Sigmoid colon (tissue), 7 donors: ENCODE measurements around the gene PRKN. TPM values are rescaled to one million over a fixed set of nuclear protein-coding genes. Genes with fewer than 3 reads are reported as not detected.

ENCODE experiments used
- DNase-seq: peaks from one replicate; pipeline ENCODE4 v3.0.0-alpha.2; 2019
- H3K27ac ChIP-seq, 4 donors: fragments of 200-600 bp; sonication (generic); one replicate each; pipeline ENCODE4 v1.5.1; 2016 to 2019; ENCODE audit warnings: mild to moderate bottlenecking in 1 of 4
- H3K27me3 ChIP-seq, 3 donors: fragments of 200-600 bp; sonication (generic); one replicate each; pipeline ENCODE4 v1.5.1; 2019; ENCODE audit warnings: mild to moderate bottlenecking in 1 of 3
- H3K36me3 ChIP-seq, 4 donors: fragments of 200-600 bp; sonication (generic); one replicate each; pipeline ENCODE4 v1.5.1; 2016 to 2019
- H3K4me1 ChIP-seq, 4 donors: fragments of 200-600 bp; sonication (generic); one replicate each; pipeline ENCODE4 v1.5.1; 2017 to 2019
- H3K4me3 ChIP-seq, 4 donors: fragments of 200-600 bp; sonication (generic); one replicate each; pipeline ENCODE4 v1.5.1; 2017 to 2019; ENCODE audit warnings: mild to moderate bottlenecking in 2 of 4, moderate library complexity in 1 of 4
- H3K9me3 ChIP-seq, 4 donors: fragments of 200-600 bp in 3 of 4; sonication (generic) in 3 of 4; one replicate each; pipeline versions ENCODE4 v1.5.1 to v1.6.1; 2013 to 2019
- CTCF ChIP-seq, 4 experiments: fragments of 450-650 bp in 3 of 4; fragments of 200-600 bp in 1 of 4; IDR thresholded peaks; one replicate each; pipeline ENCODE4 v1.5.1; 2016 to 2019; ENCODE audit warnings: antibody characterized with exemption in 4 of 4, mild to moderate bottlenecking in 3 of 4, moderate library complexity in 2 of 4
- EP300 ChIP-seq, 4 donors: sonication (generic); formaldehyde crosslinking; IDR thresholded peaks; one replicate each; pipeline ENCODE4 v1.6.1; 2017; ENCODE audit warnings: antibody characterized with exemption in 4 of 4
- POLR2A ChIP-seq, 2 donors: fragments of 450-650 bp; IDR thresholded peaks; one replicate each; pipeline ENCODE4 v1.6.1; 2016; ENCODE audit warnings: antibody characterized with exemption in 2 of 2, mild to moderate bottlenecking in 2 of 2, moderate library complexity in 2 of 2
- POLR2AphosphoS5 ChIP-seq, 4 donors: sonication (generic); formaldehyde crosslinking; IDR thresholded peaks; one replicate each; pipeline ENCODE4 v1.6.1; 2017; ENCODE audit warnings: antibody characterized with exemption in 4 of 4
- WGBS, 2 donors: extraction: QIAGEN DNeasy Blood & Tissue Kit; methylation state at CpG; one replicate each; pipeline ENCODE4 v1.1.7; 2013; 5-methylcytosine and 5-hydroxymethylcytosine counted together
- intact Hi-C: fragments of 100-400 bp; cut with DNase I; formaldehyde crosslinking; loops from one replicate; pipeline ENCODE4 v1.15.1; 2023
- polyA plus RNA-seq, 3 donors: library from polyadenylated mRNA; stranded (reverse); fragments of 200-250 nt; gene quantifications; one replicate each; pipeline ENCODE4 v1.2.3, GENCODE V29; 2013
- total RNA-seq, 4 donors: library from RNA; depleted of rRNA; stranded (reverse); fragments of >200 nt; gene quantifications; one replicate each; pipeline ENCODE4 v1.1.0, GENCODE V29; 2016
- donor health status: healthy with polysubstance abuse.
- donor health status: Bipolar disorder and iron deficiency.
- donor health status: healthy.

PRKN gene
- total and polyA plus RNA-seq, 7 donors: 0.38 to 173 (median 9.7) TPM

GRCh38 chr6:161482517-161482858 is 1245.1 kb downstream of the PRKN start:
- no peaks in the 10 kb centered on the region for H3K4me1 ChIP-seq
- no peaks in the 10 kb centered on the region for H3K9me3 ChIP-seq
- no peaks in the 10 kb centered on the region for H3K27me3 ChIP-seq
- no peak overlapping the region for H3K4me3 ChIP-seq
- H3K36me3 ChIP-seq: no peaks in the 10 kb centered on the region
- TF ChIP-seq EP300 (IDR thresholded peaks at IDR 0.05) (no peak), CTCF (IDR thresholded peaks at IDR 0.05) (no peak), POLR2AphosphoS5 (IDR thresholded peaks at IDR 0.05) (peak in 1 of 4 donors; percentile 11), POLR2A (IDR thresholded peaks at IDR 0.05) (no peak)
- WGBS, 2 donors: 48 to 56% methylated on average over 3 of the region's 3 CpGs
- peak overlapping the region in 1 of 4 donors; percentile 4 for H3K27ac ChIP-seq
- DNase-seq: no peak
- intact Hi-C loops: no loop called here

- no peak for DNase-seq
- no peaks in the 10 kb centered on the region for H3K27me3 ChIP-seq
- intact Hi-C loops: no loop called here
- H3K27ac ChIP-seq: peak overlapping the region in 2 of 4 donors; percentile 4 to 30
- H3K4me3 ChIP-seq: no peak overlapping the region
- no peaks in the 10 kb centered on the region for H3K9me3 ChIP-seq
- TF ChIP-seq EP300 (IDR thresholded peaks at IDR 0.05): no peak
- TF ChIP-seq CTCF (IDR thresholded peaks at IDR 0.05): no peak
- no peak for TF ChIP-seq POLR2A (IDR thresholded peaks at IDR 0.05)
- no peak for TF ChIP-seq POLR2AphosphoS5 (IDR thresholded peaks at IDR 0.05)
- WGBS, 2 donors: 80 to 85% methylated on average over 3 of the region's 3 CpGs
- no peaks in the 10 kb centered on the region for H3K36me3 ChIP-seq
- H3K4me1 ChIP-seq: no peaks in the 10 kb centered on the region
Observed at GRCh38 chr6:161481786-161482516, 1245.6 kb downstream of the PRKN start.

- Histone ChIP-seq H3K4me1 (no peaks in the 10 kb centered on the region), H3K27me3 (no peaks in the 10 kb centered on the region), H3K9me3 (no peaks in the 10 kb centered on the region), H3K27ac (no peak overlapping the region), H3K4me3 (no peak overlapping the region), H3K36me3 (no peaks in the 10 kb centered on the region)
- 89 to 91% methylated on average over 12 of the region's 12 CpGs for WGBS, 2 donors
- intact Hi-C loops: no loop called here
- no peak for TF ChIP-seq POLR2A (IDR thresholded peaks at IDR 0.05)
- no peak for TF ChIP-seq POLR2AphosphoS5 (IDR thresholded peaks at IDR 0.05)
- no peak for TF ChIP-seq EP300 (IDR thresholded peaks at IDR 0.05)
- TF ChIP-seq CTCF (IDR thresholded peaks at IDR 0.05): no peak
- no peak for DNase-seq
Observed at GRCh38 chr6:161480421-161481155, 1247.0 kb downstream of the PRKN start.

- H3K27ac ChIP-seq: no peak overlapping the region
- no peak for DNase-seq
- 92 to 96% methylated on average over 4 of the region's 4 CpGs for WGBS, 2 donors
- no peaks in the 10 kb centered on the region for H3K27me3 ChIP-seq
- intact Hi-C loops: no loop called here
- no peaks in the 10 kb centered on the region for H3K36me3 ChIP-seq
- H3K4me3 ChIP-seq: no peak overlapping the region
- no peaks in the 10 kb centered on the region for H3K9me3 ChIP-seq
- H3K4me1 ChIP-seq: no peaks in the 10 kb centered on the region
- no peak for TF ChIP-seq POLR2AphosphoS5 (IDR thresholded peaks at IDR 0.05)
- no peak for TF ChIP-seq EP300 (IDR thresholded peaks at IDR 0.05)
- no peak for TF ChIP-seq CTCF (IDR thresholded peaks at IDR 0.05)
- TF ChIP-seq POLR2A (IDR thresholded peaks at IDR 0.05): no peak
Observed at GRCh38 chr6:161479376-161479775, 1248.2 kb downstream of the PRKN start.
